Measurements from ENCODE around the gene CHST2. TPM values are rescaled to one million over a fixed set of nuclear protein-coding genes. Genes with fewer than 3 reads are reported as not detected.

Gene CHST2
- total RNA-seq, 4 donors from 2014 or later: 0.75 to 8.8 (median 3.0) TPM

GRCh38 chr3:143167969-143168854 lies 48.6 kb downstream of the CHST2 start:
- in situ Hi-C loops (cut with MboI; ENCODE audit: low pct_ligation_motif_present in 1 of 4, low pct_unique_long_range_greater_than_20kb in 1 of 4, low sequenced_read_pairs in 3 of 4) (no loop called here), intact Hi-C loops (cut with DNase I; ENCODE audit: low total_unique reads) (no loop called here)
- no peak for DNase-seq
- 82 to 100% methylated on average over 1 to 2 of the region's 2 CpGs for WGBS, 2 donors (ENCODE audit: low coverage in 1 of 2)
- Histone ChIP-seq H3K27ac (no peak overlapping the region), H3K27me3 (no peaks in the 10 kb centered on the region), H3K36me3 (no peaks in the 10 kb centered on the region), H3K9me3 (no peaks in the 10 kb centered on the region), H3K4me3 (no peak overlapping the region), H3K4me1 (peaks cover 0 to 3% (median 0%) of the 10 kb centered on the region in 4 donors)
- TF ChIP-seq POLR2AphosphoS5 (IDR thresholded peaks at IDR 0.05) (no peak), CTCF (IDR thresholded peaks at IDR 0.05) (no peak), EP300 (IDR thresholded peaks at IDR 0.05; ENCODE audit: low read depth) (no peak), POLR2A (IDR thresholded peaks at IDR 0.05) (no peak)

- in situ Hi-C loops (cut with MboI; ENCODE audit: low pct_ligation_motif_present in 1 of 4, low pct_unique_long_range_greater_than_20kb in 1 of 4, low sequenced_read_pairs in 3 of 4) (no loop called here), intact Hi-C loops (cut with DNase I; ENCODE audit: low total_unique reads) (no loop called here)
- H3K4me1 ChIP-seq: peaks cover 0 to 3% (median 0%) of the 10 kb centered on the region in 4 donors
- no peaks in the 10 kb centered on the region for H3K9me3 ChIP-seq
- TF ChIP-seq POLR2A (IDR thresholded peaks at IDR 0.05) (no peak), POLR2AphosphoS5 (IDR thresholded peaks at IDR 0.05) (no peak), EP300 (IDR thresholded peaks at IDR 0.05; ENCODE audit: low read depth) (no peak), CTCF (IDR thresholded peaks at IDR 0.05) (no peak)
- no peaks in the 10 kb centered on the region for H3K27me3 ChIP-seq
- no peak overlapping the region for H3K4me3 ChIP-seq
- 90 to 96% methylated on average over 2 of the region's 2 CpGs for WGBS, 2 donors (ENCODE audit: low coverage in 1 of 2)
- no peak overlapping the region for H3K27ac ChIP-seq
- no peak for DNase-seq
- no peaks in the 10 kb centered on the region for H3K36me3 ChIP-seq
Measured at GRCh38 chr3:143168855-143169192, 49.3 kb downstream of the CHST2 start.

GRCh38 chr3:143170074-143170473 lies 50.5 kb downstream of the CHST2 start:
- Histone ChIP-seq H3K27ac (peak overlapping the region in 2 of 4 donors; percentile 13 to 22), H3K27me3 (no peaks in the 10 kb centered on the region), H3K9me3 (no peaks in the 10 kb centered on the region), H3K36me3 (no peaks in the 10 kb centered on the region), H3K4me1 (peaks cover 0 to 3% (median 0%) of the 10 kb centered on the region in 4 donors), H3K4me3 (no peak overlapping the region)
- WGBS, 2 donors (ENCODE audit: low coverage in 1 of 2): 74 to 85% methylated on average over 6 of the region's 6 CpGs
- no peak for DNase-seq
- intact Hi-C loops (cut with DNase I; ENCODE audit: low total_unique reads): no loop called here
- TF ChIP-seq POLR2AphosphoS5 (IDR thresholded peaks at IDR 0.05) (no peak), EP300 (IDR thresholded peaks at IDR 0.05; ENCODE audit: low read depth) (no peak), CTCF (IDR thresholded peaks at IDR 0.05) (no peak), POLR2A (IDR thresholded peaks at IDR 0.05) (no peak)
- in situ Hi-C loops (cut with MboI; ENCODE audit: low pct_ligation_motif_present in 1 of 4, low pct_unique_long_range_greater_than_20kb in 1 of 4, low sequenced_read_pairs in 3 of 4): no loop called here

- H3K27ac ChIP-seq: peak overlapping the region; percentile 13 to 38 (median 20)
- intact Hi-C loops (cut with DNase I; ENCODE audit: low total_unique reads): no loop called here
- in situ Hi-C loops (cut with MboI; ENCODE audit: low pct_ligation_motif_present in 1 of 4, low pct_unique_long_range_greater_than_20kb in 1 of 4, low sequenced_read_pairs in 3 of 4): no loop called here
- no peaks in the 10 kb centered on the region for H3K9me3 ChIP-seq
- DNase-seq: no peak
- H3K36me3 ChIP-seq: no peaks in the 10 kb centered on the region
- no peaks in the 10 kb centered on the region for H3K27me3 ChIP-seq
- 0 to 29% methylated on average over 1 of the region's 1 CpG for WGBS, 2 donors (ENCODE audit: low coverage in 1 of 2)
- H3K4me1 ChIP-seq: peaks cover 0 to 3% (median 0%) of the 10 kb centered on the region in 4 donors
- TF ChIP-seq POLR2AphosphoS5 (IDR thresholded peaks at IDR 0.05) (no peak), POLR2A (IDR thresholded peaks at IDR 0.05) (no peak), EP300 (IDR thresholded peaks at IDR 0.05; ENCODE audit: low read depth) (no peak), CTCF (IDR thresholded peaks at IDR 0.05) (no peak)
- H3K4me3 ChIP-seq: no peak overlapping the region
Measured at GRCh38 chr3:143170676-143171075, 51.1 kb downstream of the CHST2 start.
